NCI-H2081 treated with DMSO at 0.1 percent for 48 hours (cell line): ENCODE measurements around the gene NPPC.
"Not testable (repeated sequence)": the region's sequence is repeated elsewhere in the genome, so short reads cannot be mapped to it uniquely, and the experiment has no call there.

Experiments
- DNase-seq: peaks from one replicate; lab custom pipeline; 2025; lab: John Stamatoyannopoulos, UW

The NPPC gene

DNA sequence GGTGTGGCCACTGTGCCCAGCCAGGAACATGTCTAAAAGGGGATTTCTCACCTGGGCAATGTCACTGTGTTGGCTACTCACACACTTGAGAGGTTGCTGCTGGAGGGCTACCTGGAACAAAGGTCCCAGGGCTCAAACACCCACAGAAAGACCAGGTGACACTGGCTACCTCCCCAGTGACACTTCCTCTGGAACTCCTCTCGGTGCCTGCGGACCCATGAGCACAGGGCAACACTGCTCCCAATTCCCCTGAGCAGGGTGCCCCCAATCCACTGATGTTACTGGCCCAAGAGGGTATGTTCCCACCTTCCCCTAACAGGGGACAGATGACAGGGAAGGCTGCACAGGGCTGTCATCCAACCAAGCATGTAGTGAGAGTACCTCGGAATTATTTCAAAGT lies 5.8 kb downstream of the NPPC start:
- no peak for DNase-seq

GRCh38 chr2:231919341-231920035 lies 6.7 kb downstream of the NPPC start:
- DNase-seq, result no peak

DNA sequence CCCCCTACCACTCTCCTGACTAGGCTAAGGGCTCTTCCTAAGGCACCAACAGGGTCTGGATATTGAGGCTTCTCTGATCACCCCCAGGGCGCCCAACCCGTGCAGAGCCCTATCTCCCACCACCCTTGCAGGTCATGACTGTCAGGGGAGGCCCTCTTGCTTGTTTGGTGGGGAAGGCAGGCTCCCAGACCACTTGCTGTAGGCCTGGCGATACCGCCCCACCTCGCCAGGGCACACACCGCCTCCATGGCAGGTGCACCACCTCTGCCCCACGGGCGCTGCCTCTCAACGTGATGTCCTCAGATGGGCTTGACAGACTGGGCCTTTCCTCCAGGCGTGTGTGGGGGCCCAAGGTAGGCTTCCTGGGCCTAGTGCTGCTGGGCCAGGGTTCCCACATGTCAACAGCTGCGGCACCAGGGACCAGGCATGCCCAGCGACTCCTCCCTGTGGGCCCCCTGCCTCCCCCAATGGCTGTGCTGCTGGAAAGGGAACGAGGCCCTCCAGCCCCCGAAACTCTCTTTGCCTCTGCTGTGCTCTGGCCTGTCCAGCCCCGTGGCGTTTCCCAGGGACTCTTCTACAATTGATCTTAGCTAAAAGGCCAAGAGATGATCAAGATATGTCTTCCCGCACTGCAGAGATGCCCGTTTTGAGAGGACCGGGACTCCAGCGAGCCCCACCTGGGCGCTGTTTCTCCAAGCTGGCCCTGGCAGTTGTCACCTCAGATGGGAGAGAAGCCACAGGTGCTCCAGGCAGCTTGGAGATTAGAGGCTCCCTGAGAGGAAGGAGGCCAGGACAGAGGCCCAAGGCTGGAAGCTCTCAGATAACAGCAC lies 7.5 kb downstream of the NPPC start:
- no peak for DNase-seq

DNA sequence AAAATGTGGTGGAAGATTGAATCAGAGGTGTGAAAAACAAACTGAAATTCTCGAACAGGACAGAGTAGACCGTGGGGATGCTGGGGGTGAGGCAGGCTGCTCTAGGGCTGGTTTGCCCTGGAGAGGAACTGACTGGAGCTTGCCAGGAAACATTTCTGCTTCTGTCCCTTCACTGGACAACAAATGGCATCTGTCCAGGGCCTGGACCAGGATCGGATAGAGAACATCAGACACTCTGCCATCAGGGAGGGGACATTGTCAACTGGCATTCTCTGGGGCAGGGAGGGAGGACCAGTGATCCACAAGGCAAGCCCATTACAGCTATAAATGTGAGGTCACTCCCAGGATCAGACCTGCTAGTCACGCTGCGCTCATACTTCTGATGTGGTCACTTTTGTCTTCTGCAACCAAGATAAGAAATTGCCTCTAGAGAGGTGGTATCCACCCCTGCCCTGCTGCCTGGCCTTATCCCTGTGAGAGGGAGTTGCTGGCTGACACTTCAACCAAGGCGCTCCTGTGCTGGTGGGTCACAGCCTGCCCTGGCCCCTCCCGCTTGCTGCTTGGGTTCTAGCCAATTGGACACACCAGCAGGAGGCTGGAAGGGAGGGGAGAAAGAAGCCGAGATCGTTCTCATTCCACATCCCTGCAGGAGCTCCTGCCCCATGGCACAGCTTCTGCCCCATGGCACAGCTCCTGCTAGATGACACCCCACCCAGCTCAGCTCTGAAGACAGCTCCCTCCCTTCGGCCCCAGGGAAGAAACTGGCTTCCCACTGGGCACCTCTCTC lies 8.7 kb downstream of the NPPC start:
- DNase-seq, result no peak

DNA sequence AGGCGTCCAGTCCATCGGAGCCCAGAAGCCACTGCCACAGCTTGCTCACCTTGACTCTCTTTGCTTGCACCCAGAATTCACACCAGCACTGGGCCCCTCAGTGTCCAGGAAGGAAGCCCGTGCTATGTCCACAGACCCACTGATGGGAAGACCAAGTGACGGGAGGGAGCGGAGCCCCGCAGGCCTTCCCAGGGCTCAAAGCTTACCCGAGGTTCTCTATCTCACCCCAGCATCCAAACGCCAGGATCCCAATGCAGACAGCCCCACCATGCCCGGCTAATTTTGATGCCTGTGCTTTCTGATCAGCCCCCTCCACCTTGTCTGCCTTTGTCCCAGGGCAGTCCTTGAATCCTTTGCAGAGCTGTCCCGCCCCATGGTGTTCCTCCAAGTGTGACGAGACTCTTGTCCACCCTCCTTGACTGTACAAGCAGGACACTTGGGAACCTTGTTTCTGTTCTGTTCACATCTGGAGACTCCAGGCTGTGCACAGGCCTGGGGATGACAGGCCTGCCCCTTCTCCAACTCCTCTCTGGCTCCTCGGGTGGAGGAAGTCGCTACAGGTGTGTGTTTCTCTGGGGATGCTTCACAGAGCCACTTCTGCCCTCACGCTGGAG lies 12.0 kb downstream of the NPPC start:
- DNase-seq, result no peak

- no peak for DNase-seq
Observed at GRCh38 chr2:231911381-231911780, 14.8 kb downstream of the NPPC start.

DNA sequence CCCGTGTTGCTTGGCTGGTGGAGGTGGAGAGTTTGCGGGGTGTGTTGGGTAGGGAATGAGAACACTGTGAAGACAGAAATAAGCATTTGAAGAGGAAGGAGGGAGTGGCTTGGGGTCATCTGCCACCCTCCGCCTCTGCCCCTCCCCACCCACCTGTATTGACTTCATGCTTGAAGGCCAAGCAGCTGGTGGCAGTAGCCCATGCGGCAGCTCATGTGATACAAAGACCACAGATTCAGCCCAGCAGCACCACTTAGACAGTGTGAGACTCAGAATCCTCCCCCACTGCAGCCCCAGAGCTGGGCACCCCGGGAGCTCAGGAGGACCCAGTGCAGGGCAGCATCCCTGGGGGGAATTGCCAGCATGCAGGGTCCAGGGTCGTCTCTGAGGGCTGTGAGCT lies 15.4 kb downstream of the NPPC start:
- DNase-seq, result no peak

DNA sequence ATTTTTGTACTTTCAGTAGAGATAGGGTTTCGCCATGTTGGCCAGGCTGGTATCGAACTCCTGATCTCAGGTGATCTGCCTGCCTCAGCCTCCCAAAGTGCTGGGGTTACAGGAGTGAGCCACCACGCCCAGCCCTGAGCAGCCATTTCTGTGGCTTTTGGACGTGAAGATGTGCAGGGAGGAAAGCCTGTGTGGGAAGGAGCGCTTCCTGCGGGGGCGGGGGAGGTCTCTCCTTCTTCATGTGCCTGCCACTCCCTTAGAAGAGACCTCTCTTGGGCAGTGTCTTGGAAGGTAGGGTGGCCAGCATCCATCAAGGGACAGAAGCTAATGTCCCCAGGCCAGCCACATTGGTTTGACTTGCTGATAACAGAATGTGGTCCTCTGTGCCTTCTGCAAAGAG lies 16.0 kb downstream of the NPPC start:
- not testable (repeated sequence) for DNase-seq

DNA sequence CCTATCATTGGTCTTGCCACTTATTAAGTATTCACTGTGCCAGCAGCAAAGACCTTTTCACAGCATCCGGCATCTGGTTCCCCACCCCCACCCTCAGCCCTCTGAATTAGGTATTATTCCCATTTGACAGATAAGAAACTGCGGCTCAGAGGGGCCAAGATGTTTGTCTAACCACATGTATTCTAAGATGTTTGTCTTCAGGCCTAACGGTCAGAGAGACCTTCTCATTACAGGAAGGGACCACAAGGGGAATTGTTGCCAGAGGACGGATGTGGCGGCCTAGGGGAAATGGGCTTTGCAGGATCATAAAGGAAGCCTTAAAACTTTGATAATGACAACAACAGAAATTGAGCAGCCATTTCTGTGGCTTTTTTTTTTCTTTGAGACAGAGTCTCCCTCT lies 16.6 kb downstream of the NPPC start:
- DNase-seq, result no peak

DNA sequence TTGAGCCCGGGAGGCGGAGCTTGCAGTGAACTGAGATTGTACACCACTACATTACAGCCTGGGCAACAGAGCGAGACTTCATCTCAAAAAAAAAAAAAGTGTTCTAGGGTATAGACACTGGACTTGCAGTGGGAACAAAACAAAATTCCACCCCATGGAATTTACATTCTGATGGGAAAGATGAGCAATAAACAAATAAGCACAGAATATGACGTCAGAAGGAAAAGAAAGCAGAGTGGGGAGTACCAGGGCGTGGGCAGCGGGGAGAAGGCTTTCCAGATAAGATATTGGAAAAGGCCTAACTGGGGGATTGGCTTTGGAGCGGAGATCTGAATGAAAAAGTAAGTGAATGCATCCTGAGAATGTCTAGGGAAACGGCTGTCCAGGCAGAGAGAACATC lies 17.6 kb downstream of the NPPC start:
- no peak for DNase-seq

- no peak for DNase-seq
Observed at GRCh38 chr2:231907765-231908164, 18.4 kb downstream of the NPPC start.

DNA sequence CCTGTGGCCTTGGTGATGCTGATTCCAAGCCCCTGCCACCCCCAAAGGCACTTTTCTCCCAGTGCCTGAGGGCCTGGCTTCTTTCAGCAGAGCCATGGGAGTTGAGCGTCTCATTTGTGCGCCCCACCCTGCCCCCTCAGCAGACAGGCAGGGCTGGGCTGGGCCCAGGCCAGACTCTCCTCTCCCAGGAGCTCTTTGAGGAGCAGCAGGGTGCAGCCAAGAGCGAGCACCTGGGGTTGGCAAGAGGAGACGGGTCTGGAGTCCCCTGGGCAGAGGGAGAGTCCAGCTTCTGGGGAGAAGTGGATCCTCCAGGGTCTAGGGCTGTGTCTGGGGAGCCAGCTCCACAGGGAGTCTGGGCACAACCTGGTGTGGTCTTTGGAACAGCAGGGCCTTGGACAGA lies 21.2 kb downstream of the NPPC start:
- no peak for DNase-seq

- DNase-seq, result no peak
Observed at GRCh38 chr2:231904161-231904611, 22.0 kb downstream of the NPPC start.

GRCh38 chr2:231902598-231902997 lies 23.6 kb downstream of the NPPC start:
- no peak for DNase-seq

DNA sequence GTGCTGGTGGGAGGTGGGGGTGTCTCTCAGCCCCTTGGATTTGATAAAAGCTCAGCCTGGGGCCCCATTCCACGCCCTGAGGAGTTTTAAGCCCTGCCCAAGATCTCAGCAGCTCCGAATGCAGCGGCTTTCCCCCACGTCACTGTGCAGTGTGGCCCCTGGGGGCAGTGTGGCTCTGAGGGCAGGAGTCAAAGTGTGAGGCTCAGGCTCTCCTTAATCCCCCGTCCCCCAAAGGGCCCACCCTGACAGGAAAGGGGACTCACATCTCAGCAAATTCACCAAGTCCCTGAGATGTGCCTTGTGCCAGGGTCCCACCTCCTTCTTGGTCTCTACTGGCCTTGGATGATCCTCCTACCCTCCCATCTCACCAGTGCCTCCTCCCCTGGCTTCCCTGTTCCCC lies 25.2 kb downstream of the NPPC start:
- DNase-seq, result no peak

- no peak for DNase-seq
Observed at GRCh38 chr2:231900486-231900942, 25.7 kb downstream of the NPPC start.

- no peak for DNase-seq
Observed at GRCh38 chr2:231894566-231895380, 31.4 kb downstream of the NPPC start.

DNA sequence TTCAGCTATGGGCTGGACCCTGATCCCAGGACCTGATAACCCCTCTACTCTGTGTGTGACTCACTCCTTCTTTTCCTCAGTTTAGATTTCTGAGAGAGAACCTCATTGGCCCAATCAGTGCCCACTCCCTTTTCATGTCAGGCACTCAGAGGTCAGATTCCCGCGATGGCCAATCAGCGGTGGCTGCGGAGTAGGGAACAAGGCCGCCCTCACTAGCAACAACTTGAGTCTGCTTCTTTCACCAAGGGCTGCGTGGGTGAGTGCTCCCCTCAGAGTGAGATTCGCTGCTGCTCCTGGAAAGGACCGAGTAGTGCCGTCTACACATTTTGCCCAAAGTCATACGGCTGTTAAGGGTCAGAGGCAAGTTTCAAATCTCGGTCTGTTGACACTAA lies 34.7 kb downstream of the NPPC start:
- DNase-seq, result no peak

DNA sequence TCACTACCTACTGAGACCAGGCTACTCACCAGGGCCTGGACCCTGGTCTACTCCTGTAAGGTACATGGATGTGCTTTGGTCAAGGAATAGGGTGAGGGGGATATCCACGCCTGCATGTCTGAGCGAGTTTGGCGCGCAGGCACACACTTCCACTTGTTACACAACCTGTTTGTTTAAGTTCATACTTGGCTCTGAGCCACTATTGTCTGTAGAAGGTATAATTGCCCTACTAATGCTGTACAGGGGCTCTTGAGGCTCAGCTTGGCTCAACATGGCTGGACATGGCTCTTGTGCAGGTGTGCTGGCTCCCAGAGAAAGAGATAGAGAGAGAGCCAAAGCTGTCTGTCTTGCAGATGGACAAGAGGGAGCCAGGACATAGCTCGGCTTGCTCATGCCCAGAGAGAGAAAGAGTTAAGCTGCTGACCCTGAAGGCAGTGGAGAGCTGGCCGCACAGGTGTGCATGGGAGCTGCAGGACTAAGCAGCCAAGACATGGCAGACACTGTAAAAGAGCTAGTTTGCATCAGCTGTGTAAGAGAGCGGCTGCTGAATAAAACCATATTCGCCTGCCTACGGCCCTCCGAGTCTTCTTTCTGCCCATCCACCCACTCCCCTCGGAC lies 35.2 kb downstream of the NPPC start:
- no peak for DNase-seq

DNA sequence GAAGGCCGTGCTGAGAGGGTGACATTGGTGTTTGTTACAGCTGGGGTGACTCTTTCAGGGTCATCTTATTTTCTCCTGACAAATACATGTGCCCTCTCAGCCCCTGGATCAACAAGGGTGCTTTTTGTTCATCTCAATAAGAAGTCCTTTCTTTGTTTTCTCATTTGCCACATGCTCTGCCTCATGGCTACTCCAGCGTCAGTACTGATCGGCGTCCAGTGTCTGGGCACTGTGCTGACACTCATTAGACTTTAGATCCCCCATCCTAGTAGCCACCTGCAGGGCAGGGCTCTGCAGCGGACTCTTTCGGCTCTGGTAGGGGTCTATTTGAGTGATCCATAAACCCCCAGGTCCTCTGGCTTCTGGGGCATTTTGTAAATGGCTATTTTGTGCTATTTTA lies 38.4 kb downstream of the NPPC start:
- no peak for DNase-seq
